HG02938 (cell line): ENCODE results near the gene PRMT3.
"Not testable (repeated sequence)": the region's sequence is repeated elsewhere in the genome, so short reads cannot be mapped to it uniquely, and the experiment has no call there.

Experiments used
- ATAC-seq: cut with Tn5 transposase; IDR thresholded peaks from one replicate; pipeline ENCODE4 v1.9.1; 2021; ENCODE audit warnings: mild to moderate bottlenecking, moderate library complexity; ENCODE audit not compliant: unreplicated experiment

The PRMT3 gene

DNA sequence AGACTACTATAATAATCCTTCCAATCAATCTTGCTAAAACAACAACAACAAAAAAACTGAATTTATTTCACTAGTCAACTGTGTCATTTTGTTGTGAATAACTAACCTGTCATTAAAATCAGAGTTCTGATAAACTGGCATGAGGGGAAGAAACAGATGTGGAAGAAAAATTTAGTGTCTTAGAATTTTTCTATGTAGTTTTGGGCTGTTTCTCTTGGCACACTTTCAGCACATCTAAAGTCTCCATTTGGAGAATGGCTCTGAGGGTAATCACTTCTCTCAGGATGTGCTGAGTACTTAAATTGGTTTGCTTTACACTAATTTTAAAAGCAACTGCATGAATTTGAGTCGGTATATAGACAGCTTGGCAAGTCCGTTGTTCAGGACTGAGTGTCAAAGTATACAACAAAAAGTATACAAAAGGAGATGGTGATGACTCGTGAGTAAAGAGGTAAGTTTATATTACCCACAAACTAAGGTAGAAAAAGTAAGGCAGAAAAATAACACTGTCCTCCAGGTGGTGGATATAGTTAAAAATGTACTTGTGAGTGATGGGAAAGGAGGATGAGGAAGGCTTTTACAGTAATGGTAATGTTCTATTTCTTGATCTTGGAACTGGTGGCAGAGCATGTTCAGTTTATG is 13.8 kb upstream of the PRMT3 start:
- ATAC-seq = no peak

DNA sequence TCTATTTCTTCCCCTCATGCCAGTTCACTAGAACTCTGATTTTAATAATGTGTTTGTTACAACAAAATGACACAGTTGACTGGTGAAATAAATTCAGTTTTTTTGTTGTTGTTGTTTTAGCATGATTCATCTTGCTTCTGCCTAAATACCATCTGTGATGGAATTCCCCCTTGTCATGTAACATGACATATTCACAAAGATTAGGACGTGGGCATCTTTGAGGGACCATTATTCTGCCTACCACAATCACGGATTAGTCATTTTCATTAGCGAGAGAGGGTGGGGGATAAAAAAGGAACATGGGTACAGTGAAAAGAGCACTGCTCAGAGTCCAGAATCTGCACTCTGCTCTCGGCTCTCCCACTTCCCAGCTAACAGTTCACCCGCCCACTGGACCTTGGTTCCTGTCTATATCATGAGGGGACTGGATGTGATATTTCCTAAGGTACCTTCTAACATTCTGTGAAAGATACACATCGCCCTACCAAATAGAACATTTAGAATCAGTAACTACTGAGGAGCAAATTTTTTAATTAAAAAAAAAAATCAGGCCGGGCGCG is 12.7 kb upstream of the PRMT3 start:
- ATAC-seq = no peak

DNA sequence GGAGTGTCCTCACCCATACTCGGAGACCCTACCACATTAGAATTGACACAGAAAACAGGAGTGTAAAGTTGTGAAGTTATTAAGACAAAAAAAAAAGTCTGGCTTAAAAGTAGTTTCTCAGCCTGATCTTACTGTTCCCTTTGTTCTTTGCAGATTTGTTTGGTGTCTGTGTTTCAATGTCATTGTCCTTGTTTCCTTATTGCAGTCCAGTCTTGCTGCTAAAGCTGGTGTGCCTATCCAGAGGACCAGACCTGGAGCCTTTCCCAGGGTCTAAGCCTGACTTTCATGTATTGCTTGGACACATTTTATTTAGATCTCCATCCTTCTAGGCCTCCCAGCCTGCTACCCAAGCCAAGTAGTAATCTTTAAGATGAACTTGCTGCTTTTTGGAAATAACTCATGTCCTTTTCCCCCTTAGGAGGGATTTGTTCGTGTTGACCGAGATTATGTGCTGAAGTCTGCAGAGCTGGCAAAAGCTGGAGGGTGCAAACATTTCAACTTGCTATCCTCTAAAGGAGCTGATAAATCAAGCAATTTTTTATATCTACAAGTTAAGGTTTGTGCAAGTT is 11.3 kb upstream of the PRMT3 start:
- ATAC-seq = no peak

DNA sequence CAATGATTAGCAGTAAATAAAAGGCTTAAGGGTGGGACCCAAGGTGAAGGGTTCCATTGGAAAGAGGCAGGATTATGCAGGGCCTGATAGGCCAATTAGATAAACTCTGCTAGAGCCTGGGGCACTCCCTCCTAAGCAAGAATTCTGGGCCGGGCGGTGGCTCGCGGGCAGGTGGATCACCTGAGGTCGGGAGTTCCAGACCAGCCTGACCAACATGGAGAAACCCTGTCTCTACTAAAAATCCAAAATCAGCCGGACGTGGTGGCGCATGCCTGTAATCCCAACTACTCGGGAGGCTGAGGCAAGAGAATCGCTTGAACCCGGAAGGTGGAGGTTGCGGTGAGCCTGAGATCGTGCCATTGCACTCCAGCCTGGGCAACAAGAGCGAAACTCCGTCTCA is 1.5 kb upstream of the PRMT3 start:
- ATAC-seq = not testable (repeated sequence)

DNA sequence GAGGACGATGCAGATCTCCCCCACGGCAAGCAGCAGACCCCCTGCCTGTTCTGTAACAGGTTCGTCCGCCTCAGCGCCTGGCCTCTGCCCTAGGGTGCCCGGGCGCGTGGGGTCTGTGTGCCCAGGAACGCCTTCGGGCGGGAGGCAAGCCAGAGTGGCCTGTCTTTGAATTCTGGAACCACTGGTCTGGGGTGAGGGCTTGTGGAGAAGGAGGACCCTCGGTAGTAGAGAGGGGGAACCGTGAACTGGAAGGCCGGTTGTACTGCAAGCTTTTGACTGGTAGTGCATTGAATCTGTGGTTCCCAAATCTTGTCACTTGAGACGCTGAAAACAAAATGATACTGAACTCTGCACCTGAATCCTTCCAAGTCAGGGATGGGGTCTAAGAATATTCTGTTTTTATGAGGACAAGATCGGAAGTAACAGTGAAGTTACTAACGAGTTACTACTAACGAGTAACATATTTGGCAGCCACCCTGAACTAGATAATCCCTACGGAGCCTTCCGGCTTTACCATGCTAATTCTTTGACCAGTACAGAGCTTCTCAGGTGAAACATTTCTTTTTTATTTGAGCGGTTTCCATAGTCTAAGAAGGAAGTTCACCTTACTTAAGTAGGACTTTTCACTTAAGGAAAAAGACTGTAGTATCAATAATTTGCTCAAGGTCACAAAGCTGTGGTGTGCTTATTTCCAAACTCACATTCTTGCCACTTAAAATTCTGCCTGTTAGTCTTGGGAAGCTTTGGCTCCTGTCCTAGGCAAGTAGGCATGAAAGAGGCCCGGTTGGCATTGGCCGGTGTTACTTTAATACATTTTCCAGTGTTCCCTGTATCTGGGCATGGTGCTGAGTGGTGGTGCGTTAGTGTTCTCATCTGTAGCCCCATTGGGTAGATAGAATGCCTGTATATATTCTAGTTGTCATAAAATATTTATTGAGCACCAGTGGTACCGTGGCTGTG is 860 bp downstream of the PRMT3 start:
- peak; percentile 28 for ATAC-seq

DNA sequence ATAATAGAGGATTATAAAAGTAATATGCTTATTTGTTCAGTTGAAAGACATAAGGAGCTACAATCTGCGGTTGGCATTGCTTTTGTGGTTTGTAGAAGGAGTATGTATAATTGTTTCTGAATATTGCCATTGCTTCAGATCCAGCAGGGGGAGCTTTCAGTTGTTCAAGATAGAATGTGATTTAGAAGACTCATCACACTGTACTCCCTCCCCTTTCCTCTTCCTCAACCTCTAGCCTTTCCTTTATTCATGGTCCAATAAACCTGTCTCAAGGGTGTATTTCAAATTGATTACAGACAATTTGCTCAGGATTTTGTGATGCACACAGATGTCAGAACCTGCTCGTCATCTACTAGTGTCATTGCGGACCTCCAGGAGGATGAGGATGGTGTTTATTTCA is 9.8 kb downstream of the PRMT3 start:
- ATAC-seq = peak; percentile 99

DNA sequence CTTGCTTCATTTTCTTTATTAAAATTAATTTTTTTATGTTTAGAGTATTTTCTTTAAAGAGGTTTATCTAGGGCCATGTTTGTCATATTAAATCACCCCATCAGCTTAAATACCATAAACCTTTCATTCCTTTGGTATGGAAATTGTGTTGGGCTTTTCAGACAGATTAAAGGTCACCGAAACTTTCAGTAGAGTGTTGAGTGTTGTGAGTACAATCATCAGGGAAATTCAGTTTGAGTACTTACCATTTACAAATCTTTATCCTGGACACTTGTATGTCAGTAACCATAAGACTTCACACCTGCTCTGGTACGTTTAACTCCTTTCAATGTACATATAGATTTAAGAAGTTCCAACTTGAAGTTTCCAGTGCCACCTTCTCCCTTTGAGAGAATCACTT is 12.0 kb downstream of the PRMT3 start:
- no peak for ATAC-seq

DNA sequence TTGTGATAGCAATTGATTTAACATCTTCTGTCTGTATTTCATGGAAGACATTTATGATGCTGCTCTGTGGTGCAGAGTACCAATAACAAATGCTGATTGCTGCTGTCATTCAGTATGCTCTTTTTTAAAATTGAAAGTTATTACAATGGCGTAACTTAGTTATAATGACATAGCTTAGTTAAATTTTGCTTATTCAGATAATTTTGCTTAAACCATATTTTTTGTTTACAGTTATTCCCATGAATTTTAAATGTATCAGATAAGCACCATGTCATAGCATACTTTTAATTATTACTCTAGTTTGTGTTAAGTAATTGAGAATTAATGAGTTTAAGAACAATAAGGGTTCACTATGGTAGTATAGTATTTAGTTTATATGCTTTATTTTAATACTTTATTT is 15.5 kb downstream of the PRMT3 start:
- ATAC-seq = no peak

DNA sequence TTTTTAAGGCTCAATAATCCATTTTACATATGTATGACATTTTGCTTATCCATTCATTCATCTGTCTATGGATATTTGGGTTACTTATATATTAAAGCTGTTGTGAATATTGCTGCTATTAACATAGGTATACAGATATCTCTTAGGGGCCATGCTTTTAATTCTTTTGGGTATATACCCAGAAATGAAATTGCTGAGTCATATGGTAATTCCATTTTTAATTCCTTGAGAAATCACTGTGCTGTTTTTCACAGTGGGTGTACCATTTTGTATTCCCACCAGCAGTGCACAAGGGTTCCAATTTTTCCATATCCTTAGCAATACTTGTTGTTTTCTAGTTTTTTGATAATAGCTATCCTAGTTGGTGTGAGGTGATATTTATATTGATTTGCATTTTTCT is 19.0 kb downstream of the PRMT3 start:
- no peak for ATAC-seq

DNA sequence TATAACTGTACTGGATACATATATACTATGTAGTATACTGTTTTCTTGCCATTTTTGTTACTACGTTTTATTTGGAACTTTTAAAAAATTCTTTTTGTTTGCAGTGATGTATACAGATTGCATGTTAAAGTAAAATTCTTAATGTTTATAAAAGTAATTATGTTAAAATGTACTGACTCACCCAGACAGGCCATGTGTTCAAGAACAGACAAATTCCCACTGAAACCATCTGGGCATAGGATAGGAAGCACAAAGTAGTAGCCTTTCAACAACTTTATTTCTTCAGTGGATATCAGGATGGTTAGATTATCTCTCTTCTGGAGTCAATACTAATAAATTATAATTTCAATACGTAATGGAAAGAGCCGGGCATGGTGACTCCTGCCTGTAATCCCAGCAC is 19.8 kb downstream of the PRMT3 start:
- ATAC-seq = no peak

DNA sequence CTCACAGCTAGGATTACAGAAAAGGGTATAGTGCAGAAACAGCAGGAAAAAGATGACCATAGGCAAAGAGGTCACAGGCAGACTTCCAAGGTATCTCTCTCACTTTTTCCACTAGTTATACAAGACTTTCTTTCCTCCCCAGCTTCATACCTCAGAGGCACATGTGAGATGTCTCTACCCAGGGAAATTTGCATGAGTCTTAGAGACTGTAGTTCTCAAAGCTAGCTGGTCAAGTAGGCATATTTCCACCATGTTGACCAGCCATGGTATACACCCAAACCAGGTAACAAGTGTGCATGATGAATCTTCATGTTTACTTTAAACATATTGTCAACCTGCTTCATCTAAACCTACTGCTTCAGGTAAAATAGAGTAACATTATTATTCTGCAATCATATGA is 27.9 kb downstream of the PRMT3 start:
- ATAC-seq = no peak

DNA sequence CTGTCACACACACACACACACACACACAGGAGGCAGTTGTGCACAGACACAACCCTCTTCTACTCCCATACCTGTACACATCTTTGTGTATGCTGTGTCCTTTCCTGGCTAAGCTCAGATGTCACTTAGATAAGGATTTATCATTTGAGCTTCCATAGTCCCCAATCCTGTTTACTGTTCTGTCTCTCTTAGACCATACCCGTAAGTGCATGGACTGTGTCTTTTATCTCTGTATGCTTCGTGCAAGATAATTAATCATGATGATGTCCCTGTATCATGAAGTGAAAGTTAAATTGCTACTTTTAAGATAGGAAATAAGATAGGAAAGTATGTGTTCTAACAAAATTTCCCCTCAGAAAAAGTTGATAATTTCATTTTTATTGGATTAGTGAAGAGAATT is 30.3 kb downstream of the PRMT3 start:
- ATAC-seq = no peak

DNA sequence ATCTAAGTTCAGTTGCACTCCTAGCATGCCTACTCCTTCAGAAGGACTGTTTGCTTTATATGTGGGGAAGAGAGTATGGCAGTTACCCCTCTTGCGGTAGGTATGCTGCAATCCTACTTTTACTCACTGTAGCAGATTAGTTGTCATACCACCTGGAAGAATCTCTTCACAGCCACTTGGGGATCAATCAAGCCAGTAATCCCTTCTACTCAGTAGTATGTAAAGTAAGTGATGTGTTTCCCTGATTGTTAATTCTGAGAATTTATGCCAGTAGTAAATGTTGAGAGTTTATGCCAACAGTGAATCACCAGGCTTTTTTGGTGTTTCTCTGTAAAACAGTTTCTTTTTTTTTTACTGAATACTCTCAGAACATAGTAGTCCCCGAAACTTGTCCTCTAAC is 34.4 kb downstream of the PRMT3 start:
- ATAC-seq = no peak

DNA sequence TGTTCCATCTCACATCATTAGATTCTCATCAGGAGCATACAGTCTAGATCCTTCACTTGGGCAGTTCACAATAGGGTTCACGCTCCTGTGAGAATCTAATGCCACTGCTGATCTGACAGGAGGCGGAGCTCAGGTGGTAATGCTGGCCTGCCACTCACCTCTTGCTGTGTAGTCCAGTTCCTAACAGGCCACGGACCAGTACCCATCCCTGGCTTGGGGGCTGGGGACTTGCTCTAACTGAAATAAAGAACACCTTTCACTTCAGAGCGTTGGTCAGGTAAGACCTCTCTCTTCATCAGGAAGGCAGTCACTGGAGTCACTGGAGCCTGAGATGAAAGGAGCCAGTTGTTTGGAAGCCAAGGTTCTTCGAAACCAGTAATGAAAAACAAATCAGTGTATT is 41.7 kb downstream of the PRMT3 start:
- ATAC-seq = no peak

DNA sequence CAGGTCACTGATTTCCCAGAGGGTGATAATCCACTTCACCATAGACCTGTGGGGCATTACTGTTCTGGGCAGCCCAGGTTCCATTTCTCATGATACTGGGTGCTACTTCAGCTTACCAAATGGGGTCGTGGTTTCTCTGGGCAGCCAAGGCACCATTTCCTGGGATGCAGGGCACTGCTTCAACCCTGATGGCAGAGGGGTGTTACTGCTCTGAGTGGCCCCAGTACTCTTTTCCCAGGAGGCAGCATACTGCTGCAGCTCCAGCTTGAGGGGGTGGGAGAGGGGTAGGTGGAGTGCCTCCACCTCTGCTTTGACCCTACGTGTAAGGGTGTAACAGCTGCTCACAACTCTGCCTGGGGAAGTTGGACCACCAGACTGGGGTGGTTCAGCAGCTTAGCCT is 51.1 kb downstream of the PRMT3 start:
- ATAC-seq = no peak

DNA sequence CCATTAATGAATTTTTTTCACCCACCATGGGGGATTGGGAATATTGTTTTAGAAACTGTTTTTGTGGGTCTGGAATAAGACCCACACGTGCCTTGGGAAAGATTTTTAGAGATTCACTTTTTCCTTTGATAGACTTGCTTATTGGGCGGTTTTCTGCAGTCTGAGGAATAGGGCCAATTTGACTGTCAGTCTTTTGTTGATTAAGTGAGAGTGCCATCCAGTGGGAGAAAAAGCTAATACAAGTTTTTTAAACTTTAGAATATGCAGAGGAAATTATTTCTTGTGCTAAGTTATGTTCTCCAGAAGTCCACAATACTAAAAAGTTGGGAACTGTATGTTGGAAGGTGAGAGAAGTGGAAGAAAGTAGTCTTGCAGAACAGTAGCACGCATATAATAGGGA is 56.1 kb downstream of the PRMT3 start:
- no peak for ATAC-seq

DNA sequence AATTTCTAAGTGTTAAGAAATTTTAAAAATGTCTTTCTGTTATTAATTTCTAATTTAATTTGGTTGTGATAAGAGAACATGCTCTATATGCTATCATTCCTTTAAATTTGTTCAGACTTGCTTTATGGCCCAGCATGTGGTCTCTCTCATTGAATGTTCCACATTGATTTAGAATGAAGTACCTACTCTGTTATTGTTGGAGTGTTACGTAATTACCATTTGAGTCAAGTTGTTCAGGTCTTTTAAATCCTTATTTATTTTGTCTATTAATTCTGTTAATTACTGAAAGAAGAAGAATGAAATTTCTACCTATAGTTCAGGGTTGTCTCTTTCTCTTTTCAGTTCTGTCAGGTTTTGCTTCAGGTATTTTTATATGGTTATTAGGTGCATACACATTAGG is 57.0 kb downstream of the PRMT3 start:
- ATAC-seq = no peak

DNA sequence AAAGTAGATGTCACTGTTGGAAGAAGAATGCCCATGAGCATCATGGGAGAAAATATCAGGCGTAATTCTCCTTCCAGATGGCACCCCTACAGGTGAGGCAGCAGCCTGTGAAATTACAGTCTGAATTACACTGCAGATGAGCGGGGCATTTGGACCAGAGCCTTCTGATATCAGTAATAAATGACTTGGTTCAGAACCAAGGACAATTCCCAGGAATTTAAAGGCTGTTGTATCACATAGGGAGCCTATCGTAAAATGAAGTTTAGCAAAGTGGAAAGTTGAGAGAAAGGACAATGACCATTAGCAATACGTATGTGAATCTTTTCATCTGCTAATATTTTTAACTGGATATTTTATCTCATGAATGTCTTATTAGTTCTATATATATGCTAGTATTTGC is 61.3 kb downstream of the PRMT3 start:
- ATAC-seq = no peak

DNA sequence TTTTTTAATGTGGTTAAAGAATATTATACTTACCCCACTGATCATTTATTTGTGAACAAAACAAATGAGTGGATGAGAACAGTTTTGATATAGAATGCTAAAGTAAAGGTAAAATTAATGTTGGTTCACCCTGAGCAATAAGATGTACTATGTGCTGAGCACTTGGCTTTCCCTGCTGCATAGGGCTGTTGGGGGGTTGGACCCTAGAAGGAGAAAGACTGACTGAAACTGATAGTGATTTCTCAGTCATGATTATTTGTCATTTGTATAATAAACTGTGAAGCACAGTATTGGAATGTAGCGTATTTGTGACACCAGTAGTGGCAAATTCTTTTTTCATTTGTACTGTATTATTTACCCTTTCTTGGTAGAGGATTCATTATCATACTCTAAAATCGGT is 63.3 kb downstream of the PRMT3 start:
- ATAC-seq = no peak

DNA sequence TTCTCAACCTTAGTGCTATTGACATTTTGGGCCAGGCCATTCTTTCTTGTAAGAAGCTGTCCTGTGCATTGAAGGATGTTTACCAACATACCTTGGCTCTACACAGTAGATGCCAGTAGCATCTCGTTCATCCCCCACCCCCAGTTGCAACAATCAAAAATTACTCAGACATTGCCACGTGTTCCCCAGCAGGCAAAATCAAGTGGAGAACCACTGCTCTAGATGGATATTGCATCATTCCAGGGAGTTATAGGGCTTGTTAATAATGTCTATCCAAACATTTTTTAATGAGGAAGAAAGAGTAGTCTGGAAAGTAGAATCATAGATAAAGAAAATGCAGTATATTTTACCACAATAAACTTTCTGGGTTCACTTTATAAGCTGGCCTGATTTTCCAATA is 64.1 kb downstream of the PRMT3 start:
- ATAC-seq = no peak

DNA sequence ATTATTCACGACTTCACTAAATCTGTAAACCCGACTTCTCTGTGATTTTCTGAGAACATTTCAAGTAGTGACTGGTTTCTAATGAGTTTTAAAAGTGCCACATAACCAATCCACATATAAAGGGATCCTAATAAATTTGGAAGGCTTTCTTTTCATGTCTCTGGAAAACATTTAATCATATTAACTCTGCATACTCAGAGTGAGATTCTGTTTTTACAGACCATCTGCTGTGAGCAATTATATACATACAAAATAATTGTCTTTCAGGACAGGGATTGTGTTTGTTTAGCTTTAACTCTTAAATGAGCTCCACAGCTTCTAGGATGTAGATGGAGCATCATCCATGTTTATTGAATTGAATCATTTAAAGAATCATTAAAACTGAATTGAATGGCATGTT is 65.1 kb downstream of the PRMT3 start:
- ATAC-seq = no peak
